ENCODE measurements around the gene SCYGR1.
"Not testable (repeated sequence)": the region's sequence is repeated elsewhere in the genome, so short reads cannot be mapped to it uniquely, and the experiment has no call there.

The SCYGR1 gene

GRCh38 chr2:227370791-227371312, 16.9 kb downstream of the SCYGR1 start:
- no peak overlapping the region for H3K4me3 ChIP-seq (ENCODE audit: low read depth, low read length)
- no peak for DNase-seq (ENCODE audit: low read depth)
- no peak for TF ChIP-seq CTCF (IDR thresholded peaks at IDR 0.05; ENCODE audit: insufficient read depth, low read depth, low read length, missing control alignments)

GRCh38 chr2:227370092-227370491, 17.7 kb downstream of the SCYGR1 start:
- no peak overlapping the region for H3K4me3 ChIP-seq (ENCODE audit: low read depth, low read length)
- DNase-seq (ENCODE audit: low read depth): no peak
- no peak for TF ChIP-seq CTCF (IDR thresholded peaks at IDR 0.05; ENCODE audit: insufficient read depth, low read depth, low read length, missing control alignments)

GRCh38 chr2:227368574-227368973, 19.2 kb downstream of the SCYGR1 start:
- no peak overlapping the region for H3K4me3 ChIP-seq (ENCODE audit: low read depth, low read length)
- TF ChIP-seq CTCF (IDR thresholded peaks at IDR 0.05; ENCODE audit: insufficient read depth, low read depth, low read length, missing control alignments): no peak
- no peak for DNase-seq (ENCODE audit: low read depth)

GRCh38 chr2:227367427-227367795, 20.3 kb downstream of the SCYGR1 start:
- DNase-seq (ENCODE audit: low read depth): no peak
- no peak overlapping the region for H3K4me3 ChIP-seq (ENCODE audit: low read depth, low read length)
- no peak for TF ChIP-seq CTCF (IDR thresholded peaks at IDR 0.05; ENCODE audit: insufficient read depth, low read depth, low read length, missing control alignments)

- no peak overlapping the region for H3K4me3 ChIP-seq (ENCODE audit: low read depth, low read length)
- TF ChIP-seq CTCF (IDR thresholded peaks at IDR 0.05; ENCODE audit: insufficient read depth, low read depth, low read length, missing control alignments): no peak
- no peak for DNase-seq (ENCODE audit: low read depth)
Observed at GRCh38 chr2:227366769-227367426, 20.9 kb downstream of the SCYGR1 start.

- DNase-seq (ENCODE audit: low read depth): no peak
- TF ChIP-seq CTCF (IDR thresholded peaks at IDR 0.05; ENCODE audit: insufficient read depth, low read depth, low read length, missing control alignments): no peak
- no peak overlapping the region for H3K4me3 ChIP-seq (ENCODE audit: low read depth, low read length)
Observed at GRCh38 chr2:227365833-227366232, 21.9 kb downstream of the SCYGR1 start.

GRCh38 chr2:227364585-227365263, 23.0 kb downstream of the SCYGR1 start:
- not testable (repeated sequence) for DNase-seq (ENCODE audit: low read depth); H3K4me3 ChIP-seq (ENCODE audit: low read depth, low read length)

All from GM12865 (cell line).